MCF 10A (cell line): Measurements from ENCODE around the gene FRAT2. TPM values are rescaled to one million over a fixed set of nuclear protein-coding genes. Genes with fewer than 3 reads are reported as not detected.

ENCODE experiments used
- Bru-seq: library from RNA; stranded (reverse); fragments of 400-500 nt; gene quantifications from one replicate; lab custom pipeline; 2021; lab: Mats Ljungman, UMichigan
- BruChase-seq, 2 experiments: library from RNA; stranded (reverse); fragments of 400-500 nt; gene quantifications; one replicate each; lab custom pipeline; 2021; lab: Mats Ljungman, UMichigan
- BruUV-seq: library from RNA; stranded (reverse); fragments of 400-500 nt; replicated peaks from 2 replicates; lab custom pipeline; 2021; lab: Mats Ljungman, UMichigan
- CTCF ChIA-PET: fragments of 300-600 bp; sonication (Branson Sonifier 250); formaldehyde crosslinking; extraction: SDS; loops from one replicate; lab custom pipeline; 2021; ENCODE audit warnings: antibody characterized with exemption, inconsistent platforms; lab: Yijun Ruan, JAX
- POLR2A ChIA-PET: fragments of 300-600, 350-650 bp; sonication (Branson Sonifier 250); formaldehyde crosslinking; extraction: SDS; loops from one replicate; lab custom pipeline; 2020; ENCODE audit warnings: antibody characterized with exemption, inconsistent platforms; lab: Yijun Ruan, JAX
- DNase-seq: peaks from one replicate; pipeline ENCODE4 v3.0.0-alpha.2; 2018; ENCODE audit not compliant: unreplicated experiment
- H3K27ac Mint-ChIP-seq: one replicate; pipeline ENCODE4 v1.8.0; 2022; ENCODE audit warnings: mild to moderate bottlenecking, low read depth, mixed read lengths; ENCODE audit not compliant: unreplicated experiment
- H3K27me3 Mint-ChIP-seq: one replicate; pipeline ENCODE4 v1.8.0; 2022; ENCODE audit warnings: mixed read lengths; ENCODE audit not compliant: insufficient read depth, unreplicated experiment
- H3K36me3 Mint-ChIP-seq: one replicate; pipeline ENCODE4 v1.8.0; 2022; ENCODE audit warnings: mild to moderate bottlenecking, moderate library complexity, mixed read lengths; ENCODE audit not compliant: insufficient read depth, unreplicated experiment
- H3K4me1 Mint-ChIP-seq: one replicate; pipeline ENCODE4 v1.8.0; 2022; ENCODE audit warnings: mixed read lengths; ENCODE audit not compliant: insufficient read depth, unreplicated experiment
- H3K4me3 Mint-ChIP-seq: one replicate; pipeline ENCODE4 v1.8.0; 2022; ENCODE audit warnings: mild to moderate bottlenecking, moderate library complexity, mixed read lengths; ENCODE audit not compliant: unreplicated experiment
- H3K9me3 Mint-ChIP-seq: one replicate; pipeline ENCODE4 v1.8.0; 2022; ENCODE audit warnings: mixed read lengths; ENCODE audit not compliant: unreplicated experiment
- CTCF ChIP-seq: fragments of 200-600 bp; IDR thresholded peaks from one replicate; pipeline ENCODE4 v1.8.0; 2022; ENCODE audit warnings: antibody characterized with exemption, mild to moderate bottlenecking; ENCODE audit not compliant: unreplicated experiment
- intact Hi-C: fragments of 100-400 bp; cut with micrococcal nuclease; formaldehyde crosslinking; loops from 2 replicates; pipeline ENCODE4 v1.14.1; 2022
- long read RNA-seq: library from polyadenylated mRNA; stranded (forward); transcript quantifications from one replicate; pipeline ENCODE4 v2.0.0, GENCODE V29; 2022
- total RNA-seq: library from RNA; stranded (reverse); gene quantifications from 2 replicates; pipeline ENCODE4 v1.2.3, GENCODE V29; 2022

The FRAT2 gene
- total RNA-seq = 9.0 and 11.4 TPM in 2 replicates
- Bru-seq, nascent RNA = percentile 75 among the genes with signal in this experiment
- percentile 47 among the genes with signal in this experiment for BruChase-seq, experiment 1, labeled RNA remaining after a 6-hour chase
- percentile 79 among the genes with signal in this experiment for BruChase-seq, experiment 2, labeled RNA remaining after a 2-hour chase
- long read RNA-seq, transcript FRAT2-201 (1 exons, 2,213 nt) = major isoform, 70 of 70 reads
- long read RNA-seq, partial matches to known transcripts = 0 of 70 reads
- long read RNA-seq, other reads (novel, unspliced or antisense) = 0 of 70 reads

DNA sequence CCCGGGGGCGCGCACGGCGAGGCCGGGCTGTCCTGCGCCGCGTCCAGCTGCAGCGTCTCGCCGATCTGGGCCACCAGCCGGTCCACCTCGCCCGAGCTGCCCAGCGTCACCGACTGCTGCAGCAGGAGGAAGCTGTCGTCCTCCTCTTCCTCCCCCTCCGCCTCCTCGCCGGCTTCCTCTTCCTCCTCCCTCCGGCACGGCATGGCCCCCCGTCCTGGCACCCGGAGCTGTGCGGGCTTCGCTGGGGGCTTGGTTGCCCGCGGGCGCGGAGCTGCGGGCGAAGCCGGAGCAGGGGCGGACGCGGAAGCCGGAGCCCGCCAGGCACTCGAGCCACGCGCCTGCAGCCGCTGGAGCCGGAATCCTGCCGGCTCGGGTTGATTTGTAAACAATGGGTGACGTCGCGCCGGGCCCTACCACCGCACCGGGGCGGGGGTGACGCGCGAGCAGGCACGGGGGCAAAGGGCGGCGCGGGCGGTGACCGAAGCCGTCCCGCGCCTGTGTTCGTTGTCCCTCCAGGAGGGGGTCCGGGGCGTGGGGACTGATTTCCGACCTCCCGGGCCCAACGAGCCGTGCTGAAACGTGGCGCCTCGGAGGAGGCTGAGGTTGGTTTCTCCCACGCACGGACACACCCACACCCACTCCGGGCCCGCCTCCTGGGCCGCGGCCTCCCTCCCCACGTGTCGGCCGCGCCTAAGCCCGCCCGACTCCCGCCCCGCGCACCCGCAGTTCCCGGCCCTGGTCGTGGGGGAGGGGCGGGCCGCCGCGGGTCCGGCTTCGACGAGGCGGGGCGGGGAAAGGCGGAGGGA lies at the start of gene FRAT2:
Gene FRAT2, minus strand, starts transcription at position 360 of the 806 bp plus-strand sequence. Its CDS starts 157 bp downstream, at position 203.
- Mint-ChIP-seq H3K27me3 (no peaks in the 10 kb centered on the region), H3K27ac (peak within 1 kb of the TSS; percentile 98), H3K36me3 (peaks cover 27% of the 10 kb centered on the region), H3K4me3 (peak within 1 kb of the TSS; percentile 93), H3K9me3 (no peaks in the 10 kb centered on the region), H3K4me1 (peaks cover 30% of the 10 kb centered on the region)
- ChIA-PET CTCF (interaction anchor here (0.7 to 6.8 kb wide), 5 partner anchors 15 to 133 kb away, joined by 3 to 55 read pairs (median 10); partner anchors contain the start of gene FRAT1), POLR2A (interaction anchor here (0.5 to 9.9 kb wide), 16 partner anchors 9 to 508 kb away, joined by 3 to 158 read pairs (median 3); partner anchors contain the start of genes ARHGAP19, AVPI1, FRAT1 and RRP12)
- intact Hi-C loops = no loop called here
- DNase-seq = peak; percentile 89
- no TSS peak for BruUV-seq
- TF ChIP-seq CTCF = no peak

- Mint-ChIP-seq H3K4me1 (no peaks in the 10 kb centered on the region), H3K9me3 (no peaks in the 10 kb centered on the region), H3K4me3 (no peak overlapping the region), H3K27ac (no peak overlapping the region), H3K27me3 (no peaks in the 10 kb centered on the region), H3K36me3 (peaks cover 65% of the 10 kb centered on the region)
- BruUV-seq = no TSS peak
- POLR2A ChIA-PET = interaction anchor here (0.7 kb wide), 1 partner anchor 364 kb away, joined by 3 read pairs; no protein-coding TSS in a partner anchor
- no peak for DNase-seq
- CTCF ChIA-PET = no interaction called here
- no peak for TF ChIP-seq CTCF
- intact Hi-C loops = no loop called here
Observed at GRCh38 chr10:97384156-97384555, 49.6 kb upstream of the FRAT2 start.

DNA sequence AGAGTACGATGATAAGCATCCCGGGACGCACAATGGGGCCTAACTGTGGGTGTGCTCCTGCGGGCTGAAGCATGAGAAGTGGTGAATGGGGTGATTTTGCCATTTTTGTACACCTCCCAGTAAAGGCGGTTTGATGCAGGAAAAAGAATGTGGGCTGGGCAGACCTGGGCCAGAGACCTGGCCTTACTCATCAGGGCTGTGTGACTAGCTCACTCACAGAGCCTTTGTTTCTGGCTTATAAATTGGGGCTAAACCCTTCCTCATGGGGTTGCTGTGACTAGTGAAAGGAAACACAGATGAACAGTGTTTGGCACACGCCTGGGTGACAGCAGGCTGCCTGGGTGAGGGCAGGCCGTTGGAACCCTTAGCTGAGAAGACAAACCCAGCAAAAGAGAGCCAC lies 48.6 kb upstream of the FRAT2 start:
- H3K4me1 Mint-ChIP-seq = no peaks in the 10 kb centered on the region
- CTCF ChIA-PET = no interaction called here
- H3K36me3 Mint-ChIP-seq = peaks cover 57% of the 10 kb centered on the region
- H3K4me3 Mint-ChIP-seq = no peak overlapping the region
- intact Hi-C loops = no loop called here
- DNase-seq = no peak
- H3K27ac Mint-ChIP-seq = no peak overlapping the region
- no TSS peak for BruUV-seq
- POLR2A ChIA-PET = interaction anchor here (2.1 kb wide), 1 partner anchor 17 kb away, joined by 8 read pairs; the partner anchor contains the start of gene RRP12
- H3K9me3 Mint-ChIP-seq = no peaks in the 10 kb centered on the region
- H3K27me3 Mint-ChIP-seq = no peaks in the 10 kb centered on the region
- TF ChIP-seq CTCF = no peak

DNA sequence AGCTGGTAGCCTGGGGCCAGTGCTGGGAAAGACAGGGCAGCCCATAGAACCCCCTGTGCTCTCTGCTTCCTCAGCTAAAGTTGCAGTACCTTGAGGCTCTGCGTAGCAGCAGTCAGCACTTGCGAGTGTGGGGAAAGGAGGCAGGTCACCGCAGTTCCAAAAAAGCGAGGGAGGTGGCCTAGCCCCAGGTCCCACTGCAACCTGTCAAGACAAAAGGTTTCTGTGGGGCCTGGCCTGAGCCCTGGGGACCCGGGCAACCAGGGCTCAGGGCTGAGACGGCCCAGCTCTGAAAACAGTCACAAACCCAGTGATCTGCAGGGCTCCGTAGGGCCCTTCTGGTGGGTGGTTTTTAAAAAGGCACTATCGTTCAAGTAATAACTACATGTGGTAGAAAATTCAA lies 47.1 kb upstream of the FRAT2 start:
- intact Hi-C loops = no loop called here
- no peak for DNase-seq
- Mint-ChIP-seq H3K36me3 (peaks cover 57% of the 10 kb centered on the region), H3K4me3 (no peak overlapping the region), H3K9me3 (no peaks in the 10 kb centered on the region), H3K4me1 (no peaks in the 10 kb centered on the region), H3K27ac (no peak overlapping the region), H3K27me3 (no peaks in the 10 kb centered on the region)
- TF ChIP-seq CTCF = no peak
- BruUV-seq = no TSS peak
- CTCF ChIA-PET = no interaction called here
- POLR2A ChIA-PET = interaction anchor here (2.1 kb wide), 1 partner anchor 19 kb away, joined by 8 read pairs; the partner anchor contains the start of gene RRP12
